Panc1 (cell line): ENCODE data around the gene RFT1. TPM values are rescaled to one million over a fixed set of nuclear protein-coding genes. Genes with fewer than 3 reads are reported as not detected.
"Not testable (repeated sequence)": the region's sequence is repeated elsewhere in the genome, so short reads cannot be mapped to it uniquely, and the experiment has no call there.

Experiments used
- ATAC-seq: fragments of 200-7000 bp; cut with Tn5 transposase; 2 replicates; pipeline ENCODE4 v1.9.1; 2020; ENCODE audit warnings: mild to moderate bottlenecking, moderate library complexity
- BruUV-seq: library from RNA; stranded (reverse); fragments of 400-500 nt; replicated peaks from 2 replicates; lab custom pipeline; 2021; lab: Mats Ljungman, UMichigan
- CTCF ChIA-PET: fragments of 300-600 bp; sonication (Branson Sonifier 250); formaldehyde crosslinking; loops from one replicate; lab custom pipeline; 2022; ENCODE audit warnings: antibody characterized with exemption; lab: Charles Lee
- POLR2A ChIA-PET: fragments of 300-600 bp; sonication (Branson Sonifier 250); formaldehyde crosslinking; loops from one replicate; lab custom pipeline; 2022; ENCODE audit warnings: antibody characterized with exemption; lab: Charles Lee
- DNase-seq: peaks from one replicate; pipeline ENCODE4 v3.0.0-alpha.2; 2010; ENCODE audit warnings: low read depth, low spot score
- H3K27ac ChIP-seq: 2 replicates; pipeline ENCODE4 v1.5.1; 2011; ENCODE audit warnings: mild to moderate bottlenecking, low read length, inconsistent platforms
- H3K27me3 ChIP-seq: fragments of 200-500 bp; sonication (Bioruptor generic); 2 replicates; pipeline ENCODE4 v1.6.0; 2014; ENCODE audit warnings: low read length, inconsistent platforms; ENCODE audit not compliant: control insufficient read depth, insufficient read depth
- H3K36me3 ChIP-seq: fragments of 200-500 bp; sonication (Bioruptor generic); 2 replicates; pipeline ENCODE4 v1.5.1; 2014; ENCODE audit warnings: inconsistent platforms, mild to moderate bottlenecking, low read length, moderate library complexity; ENCODE audit not compliant: control insufficient read depth, insufficient read depth
- H3K4me1 ChIP-seq: 2 replicates; pipeline ENCODE4 v1.5.1; 2011; ENCODE audit warnings: inconsistent platforms, mild to moderate bottlenecking, low read length, moderate library complexity; ENCODE audit not compliant: control insufficient read depth, insufficient read depth
- H3K4me3 ChIP-seq, 2 experiments: 2 replicates each; pipeline ENCODE4 v1.5.1; 2011 to 2012; ENCODE audit warnings: low read depth in 2 of 2, low read length in 2 of 2, mild to moderate bottlenecking in 2 of 2, inconsistent platforms in 1 of 2, moderate library complexity in 1 of 2
- H3K9me3 ChIP-seq: fragments of 200-500 bp; sonication (Bioruptor generic); 2 replicates; pipeline ENCODE4 v1.5.1; 2014; ENCODE audit warnings: low read depth, mild to moderate bottlenecking, inconsistent platforms, low read length, moderate library complexity; ENCODE audit not compliant: control insufficient read depth, insufficient read depth
- CTCF ChIP-seq: fragments of 450-650 bp; IDR thresholded peaks from 2 replicates; pipeline ENCODE4 v1.5.1; 2017; ENCODE audit warnings: mild to moderate bottlenecking
- POLR2AphosphoS5 ChIP-seq: IDR thresholded peaks from 2 replicates; pipeline ENCODE4 v1.6.1; 2012; ENCODE audit warnings: mild to moderate bottlenecking, low read depth, low read length, moderate library complexity
- REST ChIP-seq, 2 experiments: IDR thresholded peaks; 2 replicates each; pipeline ENCODE4 v1.6.1; 2011 to 2012; ENCODE audit warnings: low read depth in 2 of 2, control low read depth in 1 of 2, low read length in 1 of 2, mild to moderate bottlenecking in 1 of 2, moderate library complexity in 1 of 2; ENCODE audit not compliant: insufficient read depth in 1 of 2
- SIN3A ChIP-seq: IDR thresholded peaks from 2 replicates; pipeline ENCODE4 v1.6.1; 2012; ENCODE audit warnings: low read depth, mild to moderate bottlenecking, low read length, moderate library complexity, borderline replicate concordance; ENCODE audit not compliant: insufficient read depth
- TCF7L2 ChIP-seq: IDR thresholded peaks from 2 replicates; pipeline ENCODE4 v1.6.1; 2011; ENCODE audit warnings: mild to moderate bottlenecking, low read depth, low read length, inconsistent platforms
- in situ Hi-C: cut with HindIII; loops from 2 replicates; pipeline ENCODE4 v1.10.0; 2016; ENCODE audit warnings: low sequenced_read_pairs, low pct_unique_long_range_greater_than_20kb
- intact Hi-C: fragments of 100-400 bp; cut with micrococcal nuclease; formaldehyde crosslinking; loops from one replicate; pipeline ENCODE4 v1.10.0; 2022; ENCODE audit not compliant: unreplicated experiment
- total RNA-seq: library from RNA; stranded (reverse); gene quantifications from one replicate; pipeline ENCODE4 v1.2.1, GENCODE V29; 2021; ENCODE audit not compliant: unreplicated experiment

RFT1 gene
- total RNA-seq, 1 experiment from 2014 or later, result 21.0 TPM

GRCh38 chr3:53056442-53056841, 73.8 kb downstream of the RFT1 start:
- intact Hi-C loops (no loop called here), in situ Hi-C loops (no loop called here)
- Histone ChIP-seq H3K4me1 (no peaks in the 10 kb centered on the region), H3K27me3 (no peaks in the 10 kb centered on the region), H3K9me3 (no peaks in the 10 kb centered on the region), H3K4me3 (no peak overlapping the region), H3K36me3 (no peaks in the 10 kb centered on the region), H3K27ac (no peak overlapping the region)
- DNase-seq (no peak), ATAC-seq (peak; percentile 90)
- no TSS peak for BruUV-seq
- ChIA-PET CTCF (no interaction called here), POLR2A (no interaction called here)
- TF ChIP-seq POLR2AphosphoS5, result no peak
- peak; percentile 38 for TF ChIP-seq CTCF

GRCh38 chr3:53054233-53054632, 76.0 kb downstream of the RFT1 start:
- in situ Hi-C loops, H3K4me3 ChIP-seq, H3K9me3 ChIP-seq, CTCF ChIA-PET, ATAC-seq, BruUV-seq, POLR2A ChIA-PET, H3K4me1 ChIP-seq, H3K27me3 ChIP-seq, intact Hi-C loops, H3K27ac ChIP-seq, DNase-seq, H3K36me3 ChIP-seq: not testable (repeated sequence)

- no TSS peak for BruUV-seq
Measured at GRCh38 chr3:53051929-53052328, 78.3 kb downstream of the RFT1 start.

More at GRCh38 chr3:53051929-53052328, 78.3 kb downstream of the RFT1 start:
- H3K27me3 ChIP-seq, result no peaks in the 10 kb centered on the region
- no peaks in the 10 kb centered on the region for H3K4me1 ChIP-seq
- no peaks in the 10 kb centered on the region for H3K36me3 ChIP-seq
- no peak for TF ChIP-seq CTCF
- TF ChIP-seq REST (IDR thresholded peaks at IDR 0.05; ENCODE audit: insufficient read depth in 1 of 2, low read depth in 2 of 2, low read length in 1 of 2), result no peak
- no peak for TF ChIP-seq POLR2AphosphoS5
- no peak for TF ChIP-seq TCF7L2
- no peak for TF ChIP-seq SIN3A
- CTCF ChIA-PET, result no interaction called here
- POLR2A ChIA-PET, result no interaction called here
- H3K27ac ChIP-seq, result no peak overlapping the region
- DNase-seq (no peak), ATAC-seq (no peak)
- in situ Hi-C loops, result no loop called here
- intact Hi-C loops, result no loop called here
- no peak overlapping the region for H3K4me3 ChIP-seq
- H3K9me3 ChIP-seq, result no peaks in the 10 kb centered on the region
